IPS-NIHi11 (cell line): Measurements from ENCODE around the gene COQ3.

Experiments
- DNase-seq: peaks from one replicate; pipeline ENCODE4 v3.0.0; 2012; ENCODE audit warnings: mixed read lengths, low spot score

The COQ3 gene

GRCh38 chr6:99333068-99333467 lies 60.9 kb downstream of the COQ3 start:
- no peak for DNase-seq

- no peak for DNase-seq
These were observed 62.5 kb downstream of the COQ3 start for GRCh38 chr6:99331531-99331930.

DNA sequence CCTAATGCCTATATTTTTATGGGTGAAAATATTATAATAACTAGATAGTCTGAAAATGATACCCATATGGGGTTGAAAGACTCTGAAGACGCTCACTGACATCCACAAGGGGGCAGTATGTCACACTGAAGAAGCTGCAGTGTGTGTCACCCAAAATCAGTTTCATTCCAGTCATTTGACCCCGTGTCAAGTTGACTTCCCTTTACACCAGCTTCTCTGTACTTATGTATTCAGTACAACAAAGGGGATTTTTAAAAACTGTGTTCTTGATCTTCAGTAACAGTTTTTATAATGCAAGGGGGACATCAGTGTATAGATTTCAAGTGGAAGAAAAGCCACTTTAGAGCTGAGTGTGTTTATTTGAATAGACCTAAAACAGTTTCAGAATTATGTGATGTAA lies 63.8 kb downstream of the COQ3 start:
- peak; percentile 66 for DNase-seq

GRCh38 chr6:99324996-99325395 lies 69.0 kb downstream of the COQ3 start:
- no peak for DNase-seq
